ENCODE data around the gene PYGB. TPM values are rescaled to one million over a fixed set of nuclear protein-coding genes. Genes with fewer than 3 reads are reported as not detected.

PYGB gene
- total RNA-seq, 3 donors from 2014 or later: 247 to 252 (median 247) TPM

DNA sequence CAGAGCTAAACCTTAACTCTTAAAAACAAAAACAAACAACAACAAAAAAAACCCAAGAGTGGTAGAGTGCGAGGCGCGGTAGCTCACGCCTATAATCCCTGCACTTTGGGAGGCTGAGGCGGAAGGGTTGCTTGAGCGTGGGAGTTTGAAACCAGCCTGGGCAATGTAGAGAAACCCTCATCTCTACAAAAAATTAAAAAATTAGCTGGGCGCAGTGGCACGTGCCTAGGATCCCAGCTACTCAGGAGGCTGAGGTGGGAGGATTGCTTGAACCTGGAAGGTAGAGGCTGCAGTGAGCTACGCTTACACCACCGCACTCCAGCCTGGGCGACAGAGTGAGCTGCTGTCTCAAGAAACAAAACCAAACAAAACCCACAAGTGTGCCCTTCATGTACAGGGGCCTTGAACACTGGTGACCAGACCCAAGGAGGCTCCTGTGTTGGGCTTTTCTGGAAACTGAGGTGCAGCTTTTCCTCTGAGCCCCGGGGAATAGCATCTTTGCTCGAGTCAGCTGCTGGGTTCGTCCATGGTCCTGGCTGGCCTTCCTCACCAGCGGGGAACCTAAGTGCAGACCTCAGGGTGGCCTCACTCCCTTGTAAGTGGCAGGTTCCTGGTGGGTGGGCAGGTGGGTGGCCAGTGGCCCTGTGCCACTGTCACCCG is 39.9 kb downstream of the PYGB start:
- ATAC-seq (no peak), DNase-seq (no peak)
- TF ChIP-seq, protein P1, sequence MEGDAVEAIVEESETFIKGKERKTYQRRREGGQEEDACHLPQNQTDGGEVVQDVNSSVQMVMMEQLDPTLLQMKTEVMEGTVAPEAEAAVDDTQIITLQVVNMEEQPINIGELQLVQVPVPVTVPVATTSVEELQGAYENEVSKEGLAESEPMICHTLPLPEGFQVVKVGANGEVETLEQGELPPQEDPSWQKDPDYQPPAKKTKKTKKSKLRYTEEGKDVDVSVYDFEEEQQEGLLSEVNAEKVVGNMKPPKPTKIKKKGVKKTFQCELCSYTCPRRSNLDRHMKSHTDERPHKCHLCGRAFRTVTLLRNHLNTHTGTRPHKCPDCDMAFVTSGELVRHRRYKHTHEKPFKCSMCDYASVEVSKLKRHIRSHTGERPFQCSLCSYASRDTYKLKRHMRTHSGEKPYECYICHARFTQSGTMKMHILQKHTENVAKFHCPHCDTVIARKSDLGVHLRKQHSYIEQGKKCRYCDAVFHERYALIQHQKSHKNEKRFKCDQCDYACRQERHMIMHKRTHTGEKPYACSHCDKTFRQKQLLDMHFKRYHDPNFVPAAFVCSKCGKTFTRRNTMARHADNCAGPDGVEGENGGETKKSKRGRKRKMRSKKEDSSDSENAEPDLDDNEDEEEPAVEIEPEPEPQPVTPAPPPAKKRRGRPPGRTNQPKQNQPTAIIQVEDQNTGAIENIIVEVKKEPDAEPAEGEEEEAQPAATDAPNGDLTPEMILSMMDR (IDR thresholded peaks at IDR 0.05): no peak
- no peaks in the 10 kb centered on the region for H3K36me3 ChIP-seq (ENCODE audit: low read depth)
- no peaks in the 10 kb centered on the region for H3K4me1 ChIP-seq (ENCODE audit: low read depth)
- no peaks in the 10 kb centered on the region for H3K9me3 ChIP-seq
- intact Hi-C loops (cut with DNase I, micrococcal nuclease): no loop called here
- no peak overlapping the region for H3K4me3 ChIP-seq

DNA sequence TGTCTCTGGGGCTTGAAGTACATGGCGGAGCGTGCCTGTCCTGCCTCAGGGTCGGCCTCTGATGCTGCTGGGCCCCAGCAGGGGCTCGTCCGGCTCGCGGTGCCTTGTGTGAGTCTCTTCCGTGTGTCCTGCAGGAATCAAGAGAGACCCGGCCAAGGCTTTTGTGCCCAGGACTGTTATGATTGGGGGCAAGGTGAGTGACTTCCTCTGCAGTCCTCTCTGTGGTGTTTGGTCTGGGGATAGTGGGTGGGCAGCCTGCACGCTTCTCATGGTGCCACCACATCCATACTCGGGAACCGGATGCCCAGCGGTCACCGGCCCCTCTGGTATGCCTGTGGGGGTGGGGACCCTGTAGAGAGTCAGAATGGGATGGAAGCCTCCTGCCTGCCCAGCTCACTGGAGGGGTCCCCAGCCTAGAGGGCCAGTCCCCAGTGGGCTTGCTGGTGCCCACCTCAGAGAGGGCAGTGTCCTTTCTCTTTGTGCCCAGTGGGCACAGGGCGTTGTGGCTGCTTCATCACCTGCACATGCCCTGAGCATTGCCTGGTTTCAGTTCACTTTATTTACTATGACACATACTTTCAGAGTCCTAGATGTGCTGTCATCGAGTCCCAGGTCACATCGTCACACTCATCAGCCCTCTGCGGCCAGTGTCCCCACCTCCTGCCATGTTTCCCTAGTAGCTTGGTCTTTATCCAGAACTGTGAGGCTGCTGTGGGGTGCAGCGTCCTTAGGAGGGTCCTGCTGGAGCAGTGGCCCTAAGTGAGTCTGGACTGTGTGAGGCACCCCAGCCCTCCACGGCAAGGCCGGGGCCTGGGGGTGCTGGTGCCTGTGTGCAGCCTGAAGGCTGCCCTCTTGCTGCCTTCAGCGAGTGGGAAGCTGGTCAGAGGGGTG is 40.7 kb downstream of the PYGB start:
- no peaks in the 10 kb centered on the region for H3K36me3 ChIP-seq (ENCODE audit: low read depth)
- TF ChIP-seq, protein P1 (IDR thresholded peaks at IDR 0.05): no peak
- ATAC-seq (peak; percentile 25), DNase-seq (peak in 2 of 3 donors; percentile 25 to 50)
- intact Hi-C loops (cut with DNase I, micrococcal nuclease): no loop called here
- no peak overlapping the region for H3K4me3 ChIP-seq
- no peaks in the 10 kb centered on the region for H3K4me1 ChIP-seq (ENCODE audit: low read depth)
- no peaks in the 10 kb centered on the region for H3K9me3 ChIP-seq

DNA sequence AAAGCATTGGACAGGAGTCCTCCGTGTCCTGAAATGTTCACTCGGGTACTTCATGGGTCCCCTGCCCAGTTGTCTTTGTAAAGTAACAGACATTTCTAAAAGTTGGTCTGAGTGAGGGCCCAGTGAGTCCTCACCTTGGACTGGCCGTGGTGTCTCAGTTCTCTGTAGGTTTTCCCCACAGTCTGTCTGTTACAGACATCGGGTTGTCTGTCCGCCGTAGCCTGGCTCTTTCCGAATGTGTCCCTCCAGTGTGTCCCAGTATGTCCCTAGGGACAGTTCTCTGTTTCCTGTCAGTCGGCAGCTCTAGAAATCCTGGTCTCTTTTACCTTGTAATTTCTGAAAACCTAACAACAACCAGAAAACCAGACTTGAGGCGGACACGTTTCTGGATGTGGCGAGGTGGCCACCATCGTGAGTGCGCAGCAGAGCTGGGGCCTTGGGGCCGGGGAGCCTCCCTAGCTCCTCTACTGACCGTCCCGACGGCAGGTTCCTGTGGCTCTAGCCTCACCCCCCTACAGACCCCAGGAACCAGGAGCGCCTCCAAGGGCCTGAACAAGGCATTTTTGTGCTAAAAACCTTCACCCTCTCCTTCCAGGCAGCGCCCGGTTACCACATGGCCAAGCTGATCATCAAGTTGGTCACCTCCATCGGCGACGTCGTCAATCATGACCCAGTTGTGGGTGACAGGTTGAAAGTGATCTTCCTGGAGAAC is 42.2 kb downstream of the PYGB start:
- DNase-seq (peak in 2 of 3 donors; percentile 21 to 41), ATAC-seq (no peak)
- intact Hi-C loops (cut with DNase I, micrococcal nuclease): no loop called here
- H3K4me1 ChIP-seq (ENCODE audit: low read depth): peaks cover 4% of the 10 kb centered on the region
- TF ChIP-seq, protein P1 (IDR thresholded peaks at IDR 0.05): no peak
- H3K4me3 ChIP-seq: no peak overlapping the region
- H3K36me3 ChIP-seq (ENCODE audit: low read depth): no peaks in the 10 kb centered on the region
- no peaks in the 10 kb centered on the region for H3K9me3 ChIP-seq

DNA sequence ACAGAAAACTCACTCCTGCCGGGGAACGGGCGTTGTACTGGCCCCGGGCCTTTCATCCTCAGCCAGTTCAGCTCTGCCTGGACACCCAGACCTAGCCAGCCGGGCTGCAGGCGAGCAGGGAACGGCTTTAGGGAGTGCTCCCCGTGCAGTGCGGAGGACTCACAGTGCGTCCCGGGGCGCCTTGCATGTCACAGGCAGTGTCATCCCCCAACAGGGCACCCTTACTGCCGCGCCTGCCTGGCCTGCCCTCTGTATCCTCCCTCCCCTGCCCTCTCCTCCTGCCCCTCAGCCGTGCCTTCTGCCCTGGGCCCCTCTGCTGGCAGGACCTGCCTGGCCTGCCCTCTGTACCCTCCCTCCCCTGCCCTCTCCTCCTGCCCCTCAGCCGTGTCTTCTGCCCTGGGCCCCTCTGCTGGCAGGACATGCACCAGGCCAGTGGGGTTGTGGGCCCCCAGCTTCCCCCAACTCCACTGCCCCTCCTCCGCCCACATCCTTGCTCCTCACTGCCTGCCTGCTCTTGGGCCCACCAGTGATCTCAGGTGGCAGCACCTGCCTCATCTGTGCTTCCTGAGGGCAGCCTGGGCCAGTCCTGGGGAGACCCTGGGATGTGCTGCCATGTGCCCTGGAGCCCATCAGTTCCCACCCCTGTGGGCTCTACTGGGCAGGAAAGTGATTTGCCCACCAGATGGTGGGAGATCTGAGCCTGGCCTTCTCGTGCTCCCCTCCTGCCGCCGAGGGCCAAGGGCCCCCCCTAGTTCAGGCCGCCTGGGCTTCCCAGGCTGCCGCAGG is 43.0 kb downstream of the PYGB start:
- ATAC-seq (no peak), DNase-seq (peak in 2 of 3 donors; percentile 28 to 47)
- Histone ChIP-seq H3K4me3 (no peak overlapping the region), H3K9me3 (no peaks in the 10 kb centered on the region), H3K36me3 (ENCODE audit: low read depth) (no peaks in the 10 kb centered on the region), H3K4me1 (ENCODE audit: low read depth) (peaks cover 11% of the 10 kb centered on the region)
- intact Hi-C loops (cut with DNase I, micrococcal nuclease): no loop called here
- TF ChIP-seq, protein P1 (IDR thresholded peaks at IDR 0.05): no peak
